Endothelial cell of umbilical vein (primary cell): ENCODE data around the gene FAXDC2. TPM values are rescaled to one million over a fixed set of nuclear protein-coding genes. Genes with fewer than 3 reads are reported as not detected.

Experiments
- BruUV-seq: library from RNA; stranded (reverse); fragments of 400-500 nt; replicated peaks from 2 replicates; lab custom pipeline; 2021; lab: Mats Ljungman, UMichigan
- CTCF ChIA-PET: fragments of 300-600, 350-600 bp; sonication (Branson Sonifier 250); formaldehyde crosslinking; loops from one replicate; lab custom pipeline; 2021; ENCODE audit warnings: antibody characterized with exemption, inconsistent platforms; lab: Charles Lee
- POLR2A ChIA-PET: fragments of 300-600, 350-600 bp; sonication (Branson Sonifier 250); formaldehyde crosslinking; loops from one replicate; lab custom pipeline; 2021; ENCODE audit warnings: antibody characterized with exemption, inconsistent platforms; lab: Charles Lee
- DNase-seq: peaks from one replicate; pipeline ENCODE4 v3.0.0-alpha.2; 2011; ENCODE audit warnings: low read depth, low spot score
- FAIRE-seq: peaks from 2 replicates; lab custom pipeline; 2011; peaks lifted over from hg19 to GRCh38; lab: Jason Lieb, UNC
- H2AFZ ChIP-seq: 2 replicates; pipeline ENCODE4 v1.6.0; 2012; ENCODE audit warnings: low read depth, low read length, control low read depth, inconsistent platforms
- H3K27ac ChIP-seq: 2 replicates; pipeline ENCODE4 v1.5.1; 2011; ENCODE audit warnings: low read depth, mild to moderate bottlenecking, control low read depth, low read length, moderate library complexity; ENCODE audit not compliant: insufficient read depth
- H3K27me3 ChIP-seq, 2 experiments: 2 replicates each; pipeline versions ENCODE4 v1.6.0 to v1.6.1; 2011; ENCODE audit warnings: low read length in 2 of 2, mixed read lengths in 1 of 2; ENCODE audit not compliant: control insufficient read depth in 2 of 2, insufficient read depth in 2 of 2
- H3K36me3 ChIP-seq, 2 experiments: 2 replicates in 1 of 2; 3 replicates in 1 of 2; pipeline ENCODE4 v1.5.1; 2011; ENCODE audit warnings: low read length in 2 of 2, mild to moderate bottlenecking in 1 of 2, moderate library complexity in 1 of 2; ENCODE audit not compliant: control insufficient read depth in 2 of 2, insufficient read depth in 2 of 2; ENCODE audit errors: extremely low read depth in 1 of 2
- H3K4me1 ChIP-seq: 3 replicates; pipeline ENCODE4 v1.5.1; 2011; ENCODE audit warnings: mild to moderate bottlenecking, low read length; ENCODE audit not compliant: control insufficient read depth, insufficient read depth; ENCODE audit errors: extremely low read depth
- H3K4me2 ChIP-seq: 2 replicates; pipeline ENCODE4 v1.6.1; 2011; ENCODE audit warnings: low read length, control low read depth, mixed read lengths; ENCODE audit not compliant: insufficient read depth
- H3K4me3 ChIP-seq, 3 experiments: fragments of 200-600 bp in 1 of 3; sonication (generic), shearing (Covaris generic) in 1 of 3; replicated peaks in 1 of 3; 2 replicates each; pipeline ENCODE4 v1.5.1; 2011 to 2016; ENCODE audit warnings: control low read depth in 3 of 3, low read length in 3 of 3, mild to moderate bottlenecking in 2 of 3, inconsistent platforms in 1 of 3, low read depth in 1 of 3, moderate library complexity in 1 of 3; ENCODE audit not compliant: insufficient read depth in 1 of 3
- H3K79me2 ChIP-seq: 2 replicates; pipeline ENCODE4 v1.6.0; 2012; ENCODE audit warnings: low read length, inconsistent platforms; ENCODE audit not compliant: control insufficient read depth, insufficient read depth
- H3K9ac ChIP-seq: replicated peaks from 2 replicates; pipeline ENCODE3; 2011; ENCODE audit warnings: low read length, control low read depth; ENCODE audit not compliant: insufficient read depth; ENCODE audit errors: extremely low read depth
- H3K9me1 ChIP-seq: replicated peaks from 3 replicates; pipeline ENCODE4 v1.6.0; 2011; ENCODE audit warnings: mild to moderate bottlenecking, low read length; ENCODE audit not compliant: control insufficient read depth, insufficient read depth; ENCODE audit errors: extremely low read depth
- H3K9me3 ChIP-seq: replicated peaks from 2 replicates; pipeline ENCODE4 v1.5.1; 2012; ENCODE audit warnings: low read length, inconsistent platforms; ENCODE audit not compliant: control insufficient read depth, insufficient read depth
- H4K20me1 ChIP-seq: replicated peaks from 2 replicates; pipeline ENCODE3; 2011; ENCODE audit warnings: mild to moderate bottlenecking, low read length; ENCODE audit not compliant: control insufficient read depth, insufficient read depth; ENCODE audit errors: extremely low read depth
- CTCF ChIP-seq, 2 donors: IDR thresholded peaks; 1 replicate in 1 of 2; 2 replicates in 1 of 2; pipeline ENCODE4 v1.5.1; 2011; ENCODE audit warnings: low read length in 2 of 2, mild to moderate bottlenecking in 2 of 2, moderate library complexity in 2 of 2, control low read depth in 1 of 2, inconsistent platforms in 1 of 2, low read depth in 1 of 2; ENCODE audit not compliant: insufficient read depth in 1 of 2; ENCODE audit errors: extremely low read depth in 1 of 2
- EZH2 ChIP-seq: IDR thresholded peaks from 2 replicates; pipeline ENCODE4 v1.6.1; 2012; ENCODE audit warnings: borderline replicate concordance, low read depth, mild to moderate bottlenecking, moderate library complexity, low read length, inconsistent platforms; ENCODE audit not compliant: severe bottlenecking
- FOS ChIP-seq: IDR thresholded peaks from 2 replicates; pipeline ENCODE4 v1.6.1; 2011; ENCODE audit warnings: mild to moderate bottlenecking, low read length, moderate library complexity, borderline replicate concordance; ENCODE audit not compliant: insufficient read depth
- GATA2 ChIP-seq: IDR thresholded peaks from 2 replicates; pipeline ENCODE4 v1.7.0; 2011; ENCODE audit warnings: low read depth, mild to moderate bottlenecking, moderate library complexity, mixed read lengths, low read length; ENCODE audit not compliant: insufficient read length, insufficient read depth
- JUN ChIP-seq: IDR thresholded peaks from 2 replicates; pipeline ENCODE4 v1.6.1; 2011; ENCODE audit warnings: borderline replicate concordance, low read depth; ENCODE audit not compliant: insufficient read length, insufficient read depth
- MAX ChIP-seq: IDR thresholded peaks from 2 replicates; pipeline ENCODE4 v1.6.1; 2011; ENCODE audit not compliant: insufficient read depth, insufficient read length
- MYC ChIP-seq: IDR thresholded peaks from one replicate; pipeline ENCODE4 v1.6.1; 2011; ENCODE audit warnings: mild to moderate bottlenecking, low read depth, low read length
- POLR2A ChIP-seq: IDR thresholded peaks from 2 replicates; pipeline ENCODE4 v1.6.1; 2012; ENCODE audit warnings: low read depth, mild to moderate bottlenecking, control low read depth, low read length
- dilution Hi-C: fragments of 300-500 bp; cut with MboI; formaldehyde crosslinking; loops from one replicate; pipeline ENCODE4 v1.15.0; 2019; ENCODE audit warnings: low sequenced_read_pairs; ENCODE audit not compliant: extremely low pct_ligation_motif_present
- intact Hi-C: fragments of 100-400 bp; cut with micrococcal nuclease; formaldehyde crosslinking; loops from one replicate; pipeline ENCODE4 v1.10.0; 2022
- polyA plus RNA-seq, 4 experiments: library from polyadenylated mRNA; depleted of rRNA in 3 of 4; stranded (reverse) in 3 of 4; unstranded in 1 of 4; fragments of >200 nt; gene quantifications; 2 replicates each; pipeline versions ENCODE4 v1.2.1 to v1.2.3, GENCODE V29; 2011 to 2012; ENCODE audit warnings: missing spikeins in 1 of 4
- total RNA-seq: library from RNA; stranded (reverse); gene quantifications from 2 replicates; pipeline ENCODE4 v1.2.3, GENCODE V29; 2021

Gene FAXDC2
- total and polyA plus RNA-seq, 2 donors (not counting 3 experiments of a cell fraction or from before 2014, with no cell fraction given), result 8.3 to 12.0 TPM

GRCh38 chr5:154849791-154850201, 607 bp downstream of the FAXDC2 start:
- DNase-seq (no peak), FAIRE-seq (no peak)
- TF ChIP-seq JUN, result no peak
- no peak for TF ChIP-seq GATA2
- TF ChIP-seq MYC, result no peak
- TF ChIP-seq MAX, result no peak
- no peak for TF ChIP-seq CTCF (IDR thresholded peaks at IDR 0.05; ENCODE audit: extremely low read depth in 1 of 2, insufficient read depth in 1 of 2, low read depth in 1 of 2, low read length in 2 of 2)
- TF ChIP-seq EZH2, result no peak
- TF ChIP-seq POLR2A, result no peak
- no peak for TF ChIP-seq FOS
- BruUV-seq, result TSS peak; percentile 34
- CTCF ChIA-PET, result interaction anchor here (1.4 to 1.7 kb wide), 2 partner anchors 9 to 199 kb away, joined by 6 to 9 read pairs; no protein-coding TSS in a partner anchor
- peak overlapping the region; percentile 24 for H3K9ac ChIP-seq
- dilution Hi-C loops, result no loop called here
- no peaks in the 10 kb centered on the region for H3K9me1 ChIP-seq
- H2AFZ ChIP-seq, result peak overlapping the region; percentile 66
- peak overlapping the region; percentile 52 for H3K4me2 ChIP-seq
- POLR2A ChIA-PET, result no interaction called here
- no peaks in the 10 kb centered on the region for H3K36me3 ChIP-seq
- H3K27me3 ChIP-seq, result no peaks in the 10 kb centered on the region
- H3K27ac ChIP-seq, result no peak overlapping the region
- no peaks in the 10 kb centered on the region for H3K79me2 ChIP-seq
- H3K4me1 ChIP-seq, result peaks cover 16% of the 10 kb centered on the region
- no peaks in the 10 kb centered on the region for H4K20me1 ChIP-seq
- H3K4me3 ChIP-seq, result peak overlapping the region in 2 of 3 experiments; percentile 42 to 59
- intact Hi-C loops, result loop anchor here (10.0 kb wide), 2 partner anchors 405 to 565 kb away; partner anchors contain the start of gene SAP30L
- H3K9me3 ChIP-seq, result no peaks in the 10 kb centered on the region
